H1 (cell line): ENCODE measurements around the gene RTN4. TPM values are rescaled to one million over a fixed set of nuclear protein-coding genes. Genes with fewer than 3 reads are reported as not detected.

ENCODE experiments used
- CTCF ChIA-PET: fragments of 300-600 bp; sonication (Branson Sonifier 250); formaldehyde crosslinking; loops from one replicate; lab custom pipeline; 2021; ENCODE audit not compliant: partially characterized antibody; lab: Charles Lee
- POLR2A ChIA-PET: fragments of 300-600 bp; sonication (Branson Sonifier 250); formaldehyde crosslinking; loops from one replicate; lab custom pipeline; 2021; ENCODE audit warnings: inconsistent platforms; ENCODE audit not compliant: partially characterized antibody; lab: Charles Lee
- DNase-seq, 2 experiments: peaks; one replicate each; pipeline versions ENCODE4 v3.0.0 to v3.0.0-alpha.2; 2010 to 2022; ENCODE audit warnings: low spot score in 2 of 2, low read depth in 1 of 2, mixed read lengths in 1 of 2
- FAIRE-seq: peaks from 2 replicates; lab custom pipeline; 2011; peaks lifted over from hg19 to GRCh38; lab: Jason Lieb, UNC
- H2AFZ ChIP-seq: 2 replicates; pipeline ENCODE4 v1.8.1; 2012; ENCODE audit warnings: low read length, inconsistent platforms
- H2AK5ac ChIP-seq: 2 replicates; pipeline ENCODE4 v1.6.1; 2013; ENCODE audit warnings: low read depth, low read length
- H2BK120ac ChIP-seq: replicated peaks from 2 replicates; pipeline ENCODE3; 2013; ENCODE audit warnings: low read depth, low read length, inconsistent platforms
- H2BK12ac ChIP-seq: 2 replicates; pipeline ENCODE4 v1.6.1; 2013; ENCODE audit warnings: low read depth, low read length
- H2BK15ac ChIP-seq: 2 replicates; pipeline ENCODE4 v1.6.1; 2013; ENCODE audit warnings: low read length
- H2BK20ac ChIP-seq: 2 replicates; pipeline ENCODE4 v1.6.1; 2013; ENCODE audit warnings: low read length
- H2BK5ac ChIP-seq: 2 replicates; pipeline ENCODE4 v1.6.1; 2013; ENCODE audit warnings: low read depth, low read length
- H3K14ac ChIP-seq: 2 replicates; pipeline ENCODE4 v1.6.1; 2013; ENCODE audit warnings: inconsistent platforms; ENCODE audit not compliant: insufficient read length
- H3K18ac ChIP-seq: 2 replicates; pipeline ENCODE4 v1.6.1; 2013; ENCODE audit warnings: low read length; ENCODE audit errors: extremely low read depth
- H3K23ac ChIP-seq: 2 replicates; pipeline ENCODE4 v1.6.1; 2013; ENCODE audit warnings: inconsistent platforms; ENCODE audit not compliant: insufficient read length
- H3K23me2 ChIP-seq: 2 replicates; pipeline ENCODE4 v1.6.1; 2013; ENCODE audit warnings: low read depth, low read length
- H3K27ac ChIP-seq: 2 replicates; pipeline ENCODE4 v1.6.1; 2011; ENCODE audit warnings: low read depth, low read length, inconsistent platforms
- H3K27me3 ChIP-seq, 4 experiments: replicated peaks in 1 of 4; 1 replicate in 1 of 4; 2 replicates in 3 of 4; pipeline versions ENCODE4 v1.6.1 to v1.8.1; 2011 to 2013; ENCODE audit warnings: low read length in 3 of 4, mild to moderate bottlenecking in 3 of 4, inconsistent platforms in 2 of 4, mixed read lengths in 2 of 4, moderate library complexity in 1 of 4; ENCODE audit not compliant: control insufficient read depth in 3 of 4, insufficient read depth in 3 of 4; ENCODE audit errors: extremely low read depth in 1 of 4
- H3K36me3 ChIP-seq, 4 experiments: 2 replicates each; pipeline versions ENCODE4 v1.6.1 to v1.8.1; 2011 to 2013; ENCODE audit warnings: mild to moderate bottlenecking in 4 of 4, low read length in 3 of 4, moderate library complexity in 2 of 4, control low read depth in 1 of 4, inconsistent platforms in 1 of 4; ENCODE audit not compliant: insufficient read depth in 4 of 4, control insufficient read depth in 2 of 4
- H3K4ac ChIP-seq: replicated peaks from 2 replicates; pipeline ENCODE3; 2013; ENCODE audit warnings: low read length, low read depth, mixed read lengths, inconsistent platforms; ENCODE audit not compliant: insufficient read length
- H3K4me1 ChIP-seq, 4 experiments: replicated peaks in 1 of 4; 1 replicate in 1 of 4; 2 replicates in 3 of 4; pipeline versions ENCODE4 v1.6.1 to v1.8.1; 2011 to 2013; ENCODE audit warnings: low read length in 3 of 4, inconsistent platforms in 2 of 4, mixed read lengths in 1 of 4; ENCODE audit not compliant: insufficient read depth in 4 of 4, control insufficient read depth in 3 of 4
- H3K4me2 ChIP-seq, 2 experiments: 2 replicates each; pipeline versions ENCODE4 v1.6.1 to v1.8.1; 2011 to 2013; ENCODE audit warnings: low read depth in 2 of 2, low read length in 2 of 2, control low read depth in 1 of 2, inconsistent platforms in 1 of 2, mild to moderate bottlenecking in 1 of 2; ENCODE audit not compliant: insufficient read depth in 1 of 2
- H3K4me3 ChIP-seq, 4 experiments: fragments of 200-600, 300-600 bp in 1 of 4; sonication (generic), shearing (Covaris generic), sonication (Bioruptor Twin) in 1 of 4; 2 replicates each; pipeline versions ENCODE4 v1.5.1 to v1.8.1; 2011 to 2016; ENCODE audit warnings: low read length in 4 of 4, low read depth in 3 of 4, control low read depth in 2 of 4, inconsistent platforms in 2 of 4, mild to moderate bottlenecking in 2 of 4, mixed read lengths in 1 of 4, moderate library complexity in 1 of 4; ENCODE audit not compliant: insufficient read depth in 2 of 4; ENCODE audit errors: extremely low read depth in 1 of 4
- H3K56ac ChIP-seq: replicated peaks from 2 replicates; pipeline ENCODE3; 2013; ENCODE audit warnings: low read depth, mild to moderate bottlenecking, mixed read lengths, low read length, inconsistent platforms; ENCODE audit not compliant: insufficient read length
- H3K79me1 ChIP-seq: 2 replicates; pipeline ENCODE4 v1.6.1; 2013; ENCODE audit warnings: low read depth, low read length, control low read depth
- H3K79me2 ChIP-seq, 2 experiments: 2 replicates each; pipeline versions ENCODE4 v1.6.1 to v1.8.1; 2012 to 2013; ENCODE audit warnings: low read length in 2 of 2, mild to moderate bottlenecking in 2 of 2, inconsistent platforms in 1 of 2; ENCODE audit not compliant: insufficient read depth in 2 of 2, control insufficient read depth in 1 of 2
- H3K9ac ChIP-seq, 4 experiments: replicated peaks in 1 of 4; 1 replicate in 1 of 4; 2 replicates in 3 of 4; pipeline versions ENCODE4 v1.6.1 to v1.8.1; 2011 to 2013; ENCODE audit warnings: low read depth in 3 of 4, low read length in 3 of 4, control low read depth in 2 of 4, mild to moderate bottlenecking in 2 of 4, moderate library complexity in 2 of 4, inconsistent platforms in 1 of 4; ENCODE audit errors: extremely low read depth in 1 of 4
- H3K9me3 ChIP-seq, 2 experiments: 2 replicates each; pipeline versions ENCODE4 v1.6.1 to v1.8.1; 2012 to 2013; ENCODE audit warnings: mild to moderate bottlenecking in 2 of 2, moderate library complexity in 2 of 2, control low read depth in 1 of 2, inconsistent platforms in 1 of 2, low read depth in 1 of 2, low read length in 1 of 2, mixed read lengths in 1 of 2; ENCODE audit not compliant: insufficient read depth in 2 of 2
- H4K20me1 ChIP-seq, 2 experiments: replicated peaks in 1 of 2; 2 replicates each; pipeline versions ENCODE3 to v1.8.1; 2011 to 2013; ENCODE audit warnings: inconsistent platforms in 2 of 2, low read length in 2 of 2, mild to moderate bottlenecking in 1 of 2; ENCODE audit not compliant: insufficient read depth in 2 of 2, control insufficient read depth in 1 of 2
- H4K5ac ChIP-seq: 2 replicates; pipeline ENCODE4 v1.6.1; 2013; ENCODE audit warnings: low read length, low read depth, mixed read lengths, inconsistent platforms; ENCODE audit not compliant: insufficient read length
- H4K8ac ChIP-seq: 2 replicates; pipeline ENCODE4 v1.8.0; 2013; ENCODE audit warnings: mild to moderate bottlenecking, moderate library complexity, low read length, inconsistent platforms; ENCODE audit not compliant: insufficient read depth; ENCODE audit errors: extremely low read depth
- H4K91ac ChIP-seq: replicated peaks from 2 replicates; pipeline ENCODE3; 2013; ENCODE audit warnings: low read length, mixed read lengths, inconsistent platforms; ENCODE audit not compliant: insufficient read length
- GTF2F1 ChIP-seq: IDR thresholded peaks from 2 replicates; pipeline ENCODE4 v1.6.1; 2012; ENCODE audit warnings: low read depth, low read length, improper control_type of control experiment, borderline replicate concordance
- HDAC6 ChIP-seq: IDR thresholded peaks from one replicate; pipeline ENCODE4 v1.7.1; 2012; ENCODE audit warnings: low read depth, mild to moderate bottlenecking, inconsistent platforms, low read length, moderate library complexity
- PHF8 ChIP-seq: fragments of 200-600 bp; sonication (generic); conservative IDR thresholded peaks from 2 replicates; pipeline ENCODE4 v1.7.1; 2012; ENCODE audit warnings: low read depth, mild to moderate bottlenecking, inconsistent platforms, low read length, moderate library complexity
- RBBP5 ChIP-seq: IDR thresholded peaks from 2 replicates; pipeline ENCODE4 v1.7.1; 2012; ENCODE audit warnings: low read depth, mild to moderate bottlenecking, inconsistent platforms, low read length, moderate library complexity, borderline replicate concordance
- RNF2 ChIP-seq: fragments of 200-900, 300-1000 bp; sonication (generic); IDR thresholded peaks from 2 replicates; pipeline ENCODE4 v1.7.1; 2016; ENCODE audit warnings: borderline replicate concordance, low read depth, mild to moderate bottlenecking, antibody characterized with exemption, low read length; ENCODE audit not compliant: poor library complexity, severe bottlenecking; ENCODE audit errors: missing control alignments
- TAF7 ChIP-seq: optimal IDR thresholded peaks from 2 replicates; pipeline ENCODE3; 2011; ENCODE audit warnings: low read depth, mild to moderate bottlenecking, inconsistent platforms, low read length, moderate library complexity, borderline replicate concordance
- WGBS, 2 experiments: shearing (Covaris generic) in 1 of 2; methylation state at CpG; one replicate each; pipeline versions ENCODE4 v1.1.6 to v1.1.7; 2013 to 2015; ENCODE audit warnings: low lambda C conversion rate in 2 of 2, mixed read lengths in 2 of 2, inconsistent platforms in 1 of 2, low coverage in 1 of 2, missing lambda C conversion rate in 1 of 2; ENCODE audit not compliant: insufficient replicate concordance in 2 of 2, insufficient coverage in 1 of 2, insufficient read length in 1 of 2; ENCODE audit errors: extremely low coverage in 1 of 2, missing lambda C conversion rate in 1 of 2; 5-methylcytosine and 5-hydroxymethylcytosine counted together
- polyA plus RNA-seq, 7 experiments: library from polyadenylated mRNA; depleted of rRNA in 3 of 7; stranded (reverse) in 5 of 7; unstranded in 2 of 7; fragments of >200 nt in 5 of 7; fragments of 200-250 nt in 2 of 7; gene quantifications; 1 replicate in 5 of 7; 2 replicates in 1 of 7; 4 replicates in 1 of 7; pipeline versions ENCODE4 v1.2.1 to v1.2.3, GENCODE V29; 2011 to 2013; ENCODE audit warnings: missing spikeins in 2 of 7, mixed read lengths in 2 of 7
- total RNA-seq: library from RNA; stranded (reverse); fragmentation: NEBNext Ultra II Directional; extraction: Animal tissue kit (Norgen Biotek cat#: 25700); gene quantifications from 2 replicates; pipeline ENCODE4 v1.2.1, GENCODE V29; 2021

The RTN4 gene
- total and polyA plus RNA-seq, 2 of the 8 experiments (the other 6 are each of a cell fraction or from before 2014, with no cell fraction given), result 179 to 242 TPM

- H3K9me3 ChIP-seq, result no peaks in the 10 kb centered on the region
- H3K27me3 ChIP-seq, result no peaks in the 10 kb centered on the region
- POLR2A ChIA-PET, result no interaction called here
- H3K4me1 ChIP-seq, result no peaks in the 10 kb centered on the region
- no peak overlapping the region for H2BK12ac ChIP-seq
- H3K56ac ChIP-seq, result no peak overlapping the region
- no peak overlapping the region for H3K23ac ChIP-seq
- H3K79me2 ChIP-seq, result no peaks in the 10 kb centered on the region
- no peak overlapping the region for H4K5ac ChIP-seq
- no peaks in the 10 kb centered on the region; the same call in 1 of the 2 replicates for H3K23me2 ChIP-seq
- H2BK120ac ChIP-seq, result no peak overlapping the region
- no peak overlapping the region for H3K18ac ChIP-seq
- H3K14ac ChIP-seq, result no peak overlapping the region
- no peak overlapping the region for H2AFZ ChIP-seq
- no peak overlapping the region for H3K9ac ChIP-seq
- no peaks in the 10 kb centered on the region for H4K20me1 ChIP-seq
- no peak for FAIRE-seq
- no peak overlapping the region for H3K27ac ChIP-seq
- H3K4ac ChIP-seq, result no peak overlapping the region
- no peak for DNase-seq
- no peak overlapping the region for H4K91ac ChIP-seq
- TF ChIP-seq GTF2F1 (no peak), RNF2 (no peak), RBBP5 (no peak), PHF8 (no peak), TAF7 (no peak), HDAC6 (no peak)
- CTCF ChIA-PET, result interaction anchor here (1.0 to 1.8 kb wide), 2 partner anchors 14 to 244 kb away, joined by 3 to 4 read pairs; no protein-coding TSS in a partner anchor
- WGBS, 2 experiments, result 77% methylated on average over 1 of the region's 1 CpG; no CpG with 5 or more reads in 1 of the 2 experiments
- H2AK5ac ChIP-seq, result no peak overlapping the region
- no peak overlapping the region for H2BK5ac ChIP-seq
- no peak overlapping the region for H3K4me3 ChIP-seq
- no peak overlapping the region for H2BK20ac ChIP-seq
- H3K36me3 ChIP-seq, result no peaks in the 10 kb centered on the region
- H3K79me1 ChIP-seq, result no peaks in the 10 kb centered on the region
- no peak overlapping the region for H3K4me2 ChIP-seq
- H2BK15ac ChIP-seq, result no peak overlapping the region
- no peak overlapping the region for H4K8ac ChIP-seq
Measured at GRCh38 chr2:54924121-54924520, 126.1 kb downstream of the RTN4 start.
